HepG2 (cell line): ENCODE results near the gene EHD1. TPM values are rescaled to one million over a fixed set of nuclear protein-coding genes. Genes with fewer than 3 reads are reported as not detected.

Experiments
- ATM ChIP-seq: fragments of 450-650 bp; IDR thresholded peaks from 2 replicates; pipeline ENCODE4 v1.7.1; 2017; ENCODE audit warnings: mild to moderate bottlenecking, borderline replicate concordance
- CREB1 ChIP-seq, 2 experiments: fragments of 450-650 bp in 1 of 2; IDR thresholded peaks; 2 replicates each; pipeline ENCODE4 v1.6.1; 2016 to 2017; ENCODE audit warnings: control low read depth in 1 of 2, mild to moderate bottlenecking in 1 of 2, missing compliant biosample characterization in 1 of 2, missing genetic modification characterization in 1 of 2
- EEA1 ChIP-seq: sonication (generic); formaldehyde crosslinking; IDR thresholded peaks from 2 replicates; pipeline ENCODE4 v1.5.1; 2020; ENCODE audit warnings: mild to moderate bottlenecking, missing genetic modification reagents, borderline replicate concordance
- ELF4 ChIP-seq: sonication (generic); formaldehyde crosslinking; IDR thresholded peaks from 2 replicates; pipeline ENCODE4 v1.5.0; 2020; ENCODE audit warnings: missing genetic modification reagents, mild to moderate bottlenecking, moderate library complexity, borderline replicate concordance
- HNRNPH1 ChIP-seq: fragments of 200-400 bp; formaldehyde crosslinking; optimal IDR thresholded peaks from 2 replicates; pipeline ENCODE3; 2017; ENCODE audit warnings: mild to moderate bottlenecking, low read depth, low read length
- JUNB ChIP-seq: sonication (generic); formaldehyde crosslinking; IDR thresholded peaks from 2 replicates; pipeline ENCODE4 v1.8.0; 2022; ENCODE audit warnings: missing genetic modification reagents, mild to moderate bottlenecking, borderline replicate concordance
- MEIS1 ChIP-seq: sonication (generic); formaldehyde crosslinking; IDR thresholded peaks from 2 replicates; pipeline ENCODE4 v1.9.0; 2021; ENCODE audit warnings: mild to moderate bottlenecking, missing genetic modification reagents, moderate library complexity, borderline replicate concordance
- NR1H2 ChIP-seq: sonication (generic); formaldehyde crosslinking; IDR thresholded peaks from 2 replicates; pipeline ENCODE4 v1.8.1; 2022; ENCODE audit warnings: low read depth, missing genetic modification reagents, borderline replicate concordance
- PHB2 ChIP-seq: fragments of 450-650 bp; IDR thresholded peaks from 2 replicates; pipeline ENCODE4 v1.6.1; 2018; ENCODE audit not compliant: partially characterized antibody
- RARG ChIP-seq: sonication (generic); formaldehyde crosslinking; IDR thresholded peaks from 2 replicates; pipeline ENCODE4 v1.4.0; 2020; ENCODE audit warnings: low read depth, mild to moderate bottlenecking, missing genetic modification reagents
- REL ChIP-seq: sonication (generic); formaldehyde crosslinking; conservative IDR thresholded peaks from 2 replicates; pipeline ENCODE4 v1.8.0; 2022; ENCODE audit warnings: mild to moderate bottlenecking, missing genetic modification reagents, moderate library complexity
- SMAD1 ChIP-seq: sonication (generic); formaldehyde crosslinking; IDR thresholded peaks from 2 replicates; pipeline ENCODE4 v1.4.0; 2020; ENCODE audit warnings: missing genetic modification reagents, low read depth, mild to moderate bottlenecking, borderline replicate concordance
- SNAI1 ChIP-seq: sonication (generic); formaldehyde crosslinking; IDR thresholded peaks from 2 replicates; pipeline ENCODE4 v1.5.0; 2020; ENCODE audit warnings: mild to moderate bottlenecking, missing genetic modification reagents, borderline replicate concordance
- SOX5 ChIP-seq: IDR thresholded peaks from 2 replicates; pipeline ENCODE4 v1.6.1; 2016; ENCODE audit warnings: borderline replicate concordance
- SP2 ChIP-seq: sonication (generic); formaldehyde crosslinking; IDR thresholded peaks from 2 replicates; pipeline ENCODE4 v1.5.1; 2020; ENCODE audit warnings: mild to moderate bottlenecking, missing genetic modification reagents
- ZBTB1 ChIP-seq: sonication (generic); formaldehyde crosslinking; IDR thresholded peaks from 2 replicates; pipeline ENCODE4 v1.4.0; 2020; ENCODE audit warnings: missing genetic modification reagents, borderline replicate concordance
- ZC3H4 ChIP-seq: sonication (generic); formaldehyde crosslinking; IDR thresholded peaks from 2 replicates; pipeline ENCODE4 v1.4.0; 2020; ENCODE audit warnings: missing genetic modification reagents, borderline replicate concordance
- ZNF260 ChIP-seq: sonication (generic); formaldehyde crosslinking; IDR thresholded peaks from 2 replicates; pipeline ENCODE4 v1.4.0; 2020; ENCODE audit warnings: missing genetic modification reagents, low read depth, mild to moderate bottlenecking, borderline replicate concordance
- ZNF33A ChIP-seq: sonication (generic); formaldehyde crosslinking; IDR thresholded peaks from 2 replicates; pipeline ENCODE4 v1.5.1; 2020; ENCODE audit warnings: missing genetic modification reagents, mild to moderate bottlenecking, moderate library complexity, borderline replicate concordance
- ZNF557 ChIP-seq: sonication (generic); formaldehyde crosslinking; IDR thresholded peaks from 2 replicates; pipeline ENCODE4 v1.4.0; 2020; ENCODE audit warnings: missing genetic modification reagents
- ZNF766 ChIP-seq: sonication (generic); formaldehyde crosslinking; IDR thresholded peaks from 2 replicates; pipeline ENCODE4 v1.5.0; 2020; ENCODE audit warnings: missing genetic modification reagents, borderline replicate concordance
- polyA plus RNA-seq, 8 experiments: library from polyadenylated mRNA; depleted of rRNA in 3 of 8; stranded (reverse) in 7 of 8; unstranded in 1 of 8; fragments of >200 nt; fragmentation: Illumina TruSeq in 4 of 8; extraction: Trizol in 4 of 8; gene quantifications; 2 replicates each; pipeline versions ENCODE4 v1.2.1 to v1.2.3, GENCODE V29; 2011 to 2016; ENCODE audit warnings: low read depth in 4 of 8, missing spikeins in 1 of 8, mixed read lengths in 1 of 8; ENCODE audit not compliant: insufficient read depth in 1 of 8
- total RNA-seq, 5 experiments: library from RNA; depleted of rRNA; stranded (reverse); fragments of >200 nt; fragmentation: Illumina TruSeq; extraction: Trizol; gene quantifications; 2 replicates each; pipeline ENCODE4 v1.2.3, GENCODE V29; 2016; ENCODE audit warnings: low read depth in 1 of 5
- TF ChIP-seq, protein P1 (sequence below), 2 experiments: sonication (generic) in 1 of 2; formaldehyde crosslinking in 1 of 2; IDR thresholded peaks; 2 replicates each; pipeline versions ENCODE4 v1.5.1 to v1.6.1; 2011 to 2020; ENCODE audit warnings: borderline replicate concordance in 1 of 2, low read depth in 1 of 2, low read length in 1 of 2, mild to moderate bottlenecking in 1 of 2, missing genetic modification reagents in 1 of 2, moderate library complexity in 1 of 2
- TF ChIP-seq, protein P2 (sequence below): IDR thresholded peaks from 2 replicates; pipeline ENCODE4 v1.6.1; 2016; ENCODE audit warnings: missing compliant biosample characterization, missing genetic modification reagents, borderline replicate concordance
- TF ChIP-seq, protein P3 (sequence below): IDR thresholded peaks from 2 replicates; pipeline ENCODE4 v1.6.1; 2012; ENCODE audit warnings: low read depth, low read length, improper control_type of control experiment

Gene EHD1
- total and polyA plus RNA-seq, 2 of the 13 experiments (the other 11 are each of a cell fraction or from before 2014, with no cell fraction given), result 23.6 to 26.6 TPM

DNA sequence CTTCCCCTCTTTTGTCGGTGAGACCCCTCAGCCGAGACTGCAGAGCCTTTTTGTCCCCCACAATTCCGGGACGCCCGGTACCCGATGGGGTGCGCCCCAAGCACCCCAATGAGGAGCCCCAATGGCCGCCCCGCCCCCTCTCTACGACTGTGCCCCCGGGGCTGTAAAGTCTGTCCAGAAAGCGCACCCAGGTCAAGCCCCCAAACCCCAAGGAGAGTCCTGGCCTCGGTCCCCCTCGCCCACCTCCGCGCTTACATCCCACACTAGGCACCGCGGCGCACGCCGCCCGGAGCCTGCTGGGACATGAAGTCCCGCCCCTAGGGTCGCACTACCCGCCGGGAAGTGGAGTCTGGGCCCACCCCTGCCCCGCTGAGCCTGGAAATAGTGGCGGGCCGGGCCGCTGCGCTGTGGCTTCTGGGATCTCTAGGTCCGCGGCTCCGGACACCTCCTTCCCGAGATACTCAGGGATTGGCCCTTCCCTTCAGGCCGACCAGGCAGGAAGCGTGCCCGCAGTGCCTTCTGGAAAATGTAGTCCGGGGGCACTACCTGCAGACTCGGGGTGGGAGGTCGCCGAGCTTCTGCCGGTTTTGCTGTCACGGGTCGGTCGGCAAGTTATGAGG is 68.0 kb downstream of the EHD1 start, which contains the start of gene MEN1 (continued):
- TF ChIP-seq SMAD1 (CRISPR knock-in tag) (no peak), ZNF33A (no peak), ATM (no peak), ZNF766 (CRISPR knock-in tag) (no peak), REL (CRISPR knock-in tag) (no peak), PHB2 (no peak), MEIS1 (CRISPR knock-in tag) (peak; percentile 84), EEA1 (CRISPR knock-in tag) (no peak), SNAI1 (no peak), RARG (CRISPR knock-in tag) (no peak), NR1H2 (CRISPR knock-in tag) (no peak), JUNB (CRISPR knock-in tag) (no peak), CREB1 (IDR thresholded peaks at IDR 0.05) (0 out of 2 replicates have a peak, but pooled peaks have one; percentile 2), CREB1 (CRISPR knock-in tag; IDR thresholded peaks at IDR 0.05) (peak; percentile 80), ZNF260 (CRISPR knock-in tag) (no peak), ZBTB1 (CRISPR knock-in tag) (no peak), SOX5 (CRISPR knock-in tag) (0 out of 2 replicates have a peak, but pooled peaks have one; percentile 32), ZNF557 (no peak), SP2 (CRISPR knock-in tag) (peak; percentile 66), ELF4 (CRISPR knock-in tag) (peak; percentile 71; the same call in 1 of the 2 replicates), ZC3H4 (CRISPR knock-in tag) (no peak), HNRNPH1 (no peak)
- TF ChIP-seq, protein P1, sequence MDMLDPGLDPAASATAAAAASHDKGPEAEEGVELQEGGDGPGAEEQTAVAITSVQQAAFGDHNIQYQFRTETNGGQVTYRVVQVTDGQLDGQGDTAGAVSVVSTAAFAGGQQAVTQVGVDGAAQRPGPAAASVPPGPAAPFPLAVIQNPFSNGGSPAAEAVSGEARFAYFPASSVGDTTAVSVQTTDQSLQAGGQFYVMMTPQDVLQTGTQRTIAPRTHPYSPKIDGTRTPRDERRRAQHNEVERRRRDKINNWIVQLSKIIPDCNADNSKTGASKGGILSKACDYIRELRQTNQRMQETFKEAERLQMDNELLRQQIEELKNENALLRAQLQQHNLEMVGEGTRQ (IDR thresholded peaks at IDR 0.05; ENCODE audit: low read depth, low read length), result no peak
- TF ChIP-seq, protein P1 (CRISPR knock-in tag; IDR thresholded peaks at IDR 0.05; ENCODE audit: borderline replicate concordance), result no peak
- TF ChIP-seq, protein P2, sequence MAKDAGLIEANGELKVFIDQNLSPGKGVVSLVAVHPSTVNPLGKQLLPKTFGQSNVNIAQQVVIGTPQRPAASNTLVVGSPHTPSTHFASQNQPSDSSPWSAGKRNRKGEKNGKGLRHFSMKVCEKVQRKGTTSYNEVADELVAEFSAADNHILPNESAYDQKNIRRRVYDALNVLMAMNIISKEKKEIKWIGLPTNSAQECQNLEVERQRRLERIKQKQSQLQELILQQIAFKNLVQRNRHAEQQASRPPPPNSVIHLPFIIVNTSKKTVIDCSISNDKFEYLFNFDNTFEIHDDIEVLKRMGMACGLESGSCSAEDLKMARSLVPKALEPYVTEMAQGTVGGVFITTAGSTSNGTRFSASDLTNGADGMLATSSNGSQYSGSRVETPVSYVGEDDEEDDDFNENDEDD (CRISPR knock-in tag), result no peak; the same call in 1 of the 2 replicates
- TF ChIP-seq, protein P3, sequence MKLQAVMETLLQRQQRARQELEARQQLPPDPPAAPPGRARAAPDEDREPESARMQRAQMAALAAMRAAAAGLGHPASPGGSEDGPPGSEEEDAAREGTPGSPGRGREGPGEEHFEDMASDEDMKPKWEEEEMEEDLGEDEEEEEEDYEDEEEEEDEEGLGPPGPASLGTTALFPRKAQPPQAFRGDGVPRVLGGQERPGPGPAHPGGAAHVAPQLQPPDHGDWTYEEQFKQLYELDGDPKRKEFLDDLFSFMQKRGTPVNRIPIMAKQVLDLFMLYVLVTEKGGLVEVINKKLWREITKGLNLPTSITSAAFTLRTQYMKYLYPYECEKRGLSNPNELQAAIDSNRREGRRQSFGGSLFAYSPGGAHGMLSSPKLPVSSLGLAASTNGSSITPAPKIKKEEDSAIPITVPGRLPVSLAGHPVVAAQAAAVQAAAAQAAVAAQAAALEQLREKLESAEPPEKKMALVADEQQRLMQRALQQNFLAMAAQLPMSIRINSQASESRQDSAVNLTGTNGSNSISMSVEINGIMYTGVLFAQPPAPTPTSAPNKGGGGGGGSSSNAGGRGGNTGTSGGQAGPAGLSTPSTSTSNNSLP, result no peak
